Activated T-helper 17 cell treated with anti-CD3 and anti-CD28 coated beads, Interleukin-2, amount 50 U/mL, for 72 hours (primary cell): ENCODE data around the gene LRP2. TPM values are rescaled to one million over a fixed set of nuclear protein-coding genes. Genes with fewer than 3 reads are reported as not detected.

Source experiments
- ATAC-seq: fragments of 150-1000 bp; cut with Tn5 transposase; replicated peaks from 2 replicates; pipeline ENCODE4 v1.10.0; 2021; ENCODE audit warnings: mild to moderate bottlenecking, moderate library complexity
- H3K27ac Mint-ChIP-seq: one replicate; pipeline ENCODE4 v1.8.0; 2022; ENCODE audit warnings: mixed read lengths
- H3K27me3 Mint-ChIP-seq: one replicate; pipeline ENCODE4 v1.8.0; 2022; ENCODE audit warnings: mixed read lengths
- H3K36me3 Mint-ChIP-seq: one replicate; pipeline ENCODE4 v1.8.0; 2022; ENCODE audit warnings: low read depth, mild to moderate bottlenecking, mixed read lengths
- H3K4me1 Mint-ChIP-seq: one replicate; pipeline ENCODE4 v1.8.0; 2022; ENCODE audit warnings: mixed read lengths
- H3K4me3 Mint-ChIP-seq: one replicate; pipeline ENCODE4 v1.8.0; 2022; ENCODE audit warnings: mild to moderate bottlenecking, mixed read lengths
- H3K9me3 Mint-ChIP-seq: one replicate; pipeline ENCODE4 v1.8.0; 2022; ENCODE audit warnings: mixed read lengths
- total RNA-seq, 2 donors: library from RNA; stranded (reverse); gene quantifications; one replicate each; pipeline ENCODE4 v1.2.3, GENCODE V29; 2022

LRP2 gene
- total RNA-seq, 2 donors from 2014 or later = 0.22 to 4.4 TPM

- Mint-ChIP-seq H3K9me3 (no peaks in the 10 kb centered on the region), H3K4me3 (no peak overlapping the region), H3K27ac (no peak overlapping the region), H3K4me1 (no peaks in the 10 kb centered on the region), H3K27me3 (peaks cover 18% of the 10 kb centered on the region), H3K36me3 (no peaks in the 10 kb centered on the region)
- no peak for ATAC-seq
Observed at GRCh38 chr2:169260846-169261642, 101.3 kb downstream of the LRP2 start.

DNA sequence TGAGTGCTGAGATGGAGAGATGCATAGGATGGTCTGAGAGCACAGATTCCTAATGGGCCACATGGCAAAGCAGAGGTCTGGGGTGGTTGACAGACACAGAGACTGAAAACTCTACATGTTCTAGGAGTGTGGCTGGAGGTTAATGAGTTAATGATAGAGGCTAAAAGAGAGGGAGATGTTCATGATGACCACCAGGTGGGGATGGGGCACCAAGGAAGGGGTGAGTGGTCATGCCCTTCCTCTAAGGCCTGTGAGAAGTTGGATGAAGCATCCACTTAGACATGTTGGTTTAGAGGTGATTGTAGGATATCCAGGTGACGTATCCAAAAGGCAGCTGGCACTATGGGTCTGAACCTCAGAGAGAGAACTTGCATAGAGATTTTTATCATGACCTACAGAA, 102.1 kb downstream of the LRP2 start:
- H3K27me3 Mint-ChIP-seq = peaks cover 18% of the 10 kb centered on the region
- no peaks in the 10 kb centered on the region for H3K4me1 Mint-ChIP-seq
- no peak overlapping the region for H3K4me3 Mint-ChIP-seq
- no peaks in the 10 kb centered on the region for H3K36me3 Mint-ChIP-seq
- no peak overlapping the region for H3K27ac Mint-ChIP-seq
- no peak for ATAC-seq
- H3K9me3 Mint-ChIP-seq = no peaks in the 10 kb centered on the region

DNA sequence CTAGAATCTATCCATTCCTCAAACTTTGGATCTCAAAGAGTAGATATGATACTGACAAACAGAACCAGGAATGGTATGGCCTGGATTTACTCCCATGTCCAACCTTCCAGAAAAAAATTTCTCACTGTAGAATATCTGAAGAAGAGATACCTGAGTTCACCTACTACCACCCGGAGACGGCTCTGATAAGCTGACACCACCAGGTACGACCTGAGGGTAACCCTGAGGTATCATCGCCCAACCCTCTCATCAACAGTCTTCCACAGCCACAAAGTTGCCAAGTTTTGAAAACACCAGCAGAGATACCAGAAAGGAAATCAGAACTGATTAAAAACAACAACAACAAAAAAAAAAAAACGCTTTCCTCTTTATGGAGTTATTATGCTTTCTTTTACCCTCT, 102.9 kb downstream of the LRP2 start:
- H3K4me3 Mint-ChIP-seq = no peak overlapping the region
- no peaks in the 10 kb centered on the region for H3K36me3 Mint-ChIP-seq
- no peaks in the 10 kb centered on the region for H3K9me3 Mint-ChIP-seq
- no peaks in the 10 kb centered on the region for H3K4me1 Mint-ChIP-seq
- ATAC-seq = no peak
- H3K27ac Mint-ChIP-seq = no peak overlapping the region
- H3K27me3 Mint-ChIP-seq = peaks cover 16% of the 10 kb centered on the region

GRCh38 chr2:169258045-169258601, 104.2 kb downstream of the LRP2 start:
- H3K27me3 Mint-ChIP-seq = peaks cover 13% of the 10 kb centered on the region
- H3K4me3 Mint-ChIP-seq = no peak overlapping the region
- H3K4me1 Mint-ChIP-seq = no peaks in the 10 kb centered on the region
- H3K9me3 Mint-ChIP-seq = no peaks in the 10 kb centered on the region
- H3K27ac Mint-ChIP-seq = no peak overlapping the region
- ATAC-seq = no peak
- H3K36me3 Mint-ChIP-seq = no peaks in the 10 kb centered on the region

DNA sequence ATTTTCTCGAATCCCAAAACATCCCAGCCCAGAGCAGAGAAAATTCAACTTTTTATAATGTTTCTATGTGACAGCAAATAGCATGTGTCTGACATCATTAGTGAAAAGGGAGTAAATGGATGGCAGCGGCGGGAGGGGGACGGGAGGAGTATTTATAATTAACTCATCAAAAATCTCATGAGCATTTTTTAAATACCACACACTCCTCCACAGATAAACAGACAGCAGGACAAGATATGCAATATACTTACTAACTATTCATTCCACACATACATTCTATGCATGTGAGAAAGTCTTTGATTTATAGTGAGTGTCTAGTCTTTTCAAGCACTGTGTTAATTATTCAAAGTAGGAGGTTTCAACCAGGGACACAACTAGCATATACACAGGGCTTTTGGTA, 107.6 kb downstream of the LRP2 start:
- ATAC-seq = no peak
- no peak overlapping the region for H3K4me3 Mint-ChIP-seq
- H3K4me1 Mint-ChIP-seq = no peaks in the 10 kb centered on the region
- H3K27me3 Mint-ChIP-seq = peaks cover 4% of the 10 kb centered on the region
- no peaks in the 10 kb centered on the region for H3K36me3 Mint-ChIP-seq
- H3K9me3 Mint-ChIP-seq = no peaks in the 10 kb centered on the region
- H3K27ac Mint-ChIP-seq = no peak overlapping the region

DNA sequence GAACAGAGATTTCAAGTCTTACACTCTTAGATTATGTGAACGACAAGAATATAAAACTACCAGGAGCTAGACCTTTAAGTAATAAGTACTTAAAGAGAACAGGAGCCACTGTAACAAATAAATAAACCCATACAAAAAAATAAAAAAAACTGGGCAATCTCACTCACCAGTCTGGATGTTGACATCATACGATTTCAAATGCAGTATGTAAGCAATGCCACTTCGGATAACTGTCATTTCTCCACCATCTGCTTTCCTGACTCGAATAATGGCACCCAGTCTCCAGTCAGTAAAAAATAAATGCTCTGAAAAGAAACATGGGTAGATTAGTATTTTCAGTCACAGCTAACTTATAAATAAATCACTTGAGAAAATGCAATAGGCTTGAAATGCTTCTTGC, 115.1 kb downstream of the LRP2 start:
- peaks cover 11% of the 10 kb centered on the region for H3K27me3 Mint-ChIP-seq
- H3K9me3 Mint-ChIP-seq = no peaks in the 10 kb centered on the region
- no peak overlapping the region for H3K27ac Mint-ChIP-seq
- H3K36me3 Mint-ChIP-seq = no peaks in the 10 kb centered on the region
- no peaks in the 10 kb centered on the region for H3K4me1 Mint-ChIP-seq
- H3K4me3 Mint-ChIP-seq = no peak overlapping the region
- ATAC-seq = no peak

DNA sequence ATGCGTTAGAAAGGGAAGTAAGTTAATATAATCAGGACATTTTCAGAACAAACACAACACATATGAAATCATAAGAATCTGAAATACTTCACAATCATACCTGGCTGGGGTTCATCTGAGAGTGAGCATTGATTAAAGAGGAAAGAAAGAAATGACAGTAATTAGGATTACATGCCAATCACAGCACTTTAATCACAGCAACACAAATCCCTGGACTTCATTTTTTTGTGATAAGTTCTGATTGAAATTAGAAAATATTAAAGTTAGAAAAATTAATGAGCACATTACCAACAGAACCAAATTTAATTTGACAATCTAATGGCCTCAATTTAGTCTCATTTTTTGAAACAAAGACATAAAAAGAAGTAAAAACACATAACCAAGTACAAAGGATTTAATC, 121.9 kb downstream of the LRP2 start:
- ATAC-seq = no peak
- Mint-ChIP-seq H3K27ac (no peak overlapping the region), H3K9me3 (no peaks in the 10 kb centered on the region), H3K36me3 (no peaks in the 10 kb centered on the region), H3K4me1 (no peaks in the 10 kb centered on the region), H3K27me3 (peaks cover 6% of the 10 kb centered on the region), H3K4me3 (no peak overlapping the region)

DNA sequence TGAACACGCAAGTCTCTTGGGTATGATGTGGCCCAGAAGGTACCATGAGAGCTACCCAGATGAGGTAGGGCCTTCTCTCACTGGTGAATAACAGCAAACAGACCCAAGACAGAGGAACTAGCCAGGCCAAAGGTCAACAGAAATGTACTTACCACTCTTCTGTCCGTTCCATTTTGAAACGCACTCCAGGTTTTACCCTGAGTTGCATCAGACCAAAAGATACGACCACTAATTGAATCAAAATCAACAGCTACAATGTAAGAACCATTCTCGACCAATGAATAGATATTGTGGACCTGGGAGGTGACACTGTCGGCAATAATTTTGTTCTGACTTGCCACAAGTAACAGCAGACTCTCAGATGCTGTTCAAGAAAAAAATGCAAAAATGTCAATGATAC, 124.4 kb downstream of the LRP2 start:
- Mint-ChIP-seq H3K9me3 (no peaks in the 10 kb centered on the region), H3K4me3 (no peak overlapping the region), H3K27me3 (peaks cover 9% of the 10 kb centered on the region), H3K4me1 (no peaks in the 10 kb centered on the region), H3K36me3 (no peaks in the 10 kb centered on the region), H3K27ac (no peak overlapping the region)
- no peak for ATAC-seq

DNA sequence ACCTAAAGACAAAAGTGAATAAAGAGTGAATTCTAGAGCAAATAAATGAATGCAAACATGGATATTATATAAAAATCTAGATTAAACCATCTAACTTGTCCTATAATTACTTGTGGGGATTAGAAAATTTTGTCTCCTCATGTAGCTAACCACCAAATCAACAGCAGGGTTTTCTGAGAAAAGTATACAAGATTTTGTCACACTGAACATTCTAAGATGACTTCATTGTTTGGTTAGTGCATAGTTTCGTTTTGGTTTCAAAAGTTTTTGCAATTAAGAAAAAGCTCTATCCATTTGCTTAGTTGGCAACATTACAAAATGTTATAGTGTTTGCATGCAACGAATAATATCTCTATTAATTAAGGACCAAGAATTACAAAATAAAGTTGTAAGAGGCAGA, 125.0 kb downstream of the LRP2 start:
- H3K27ac Mint-ChIP-seq = no peak overlapping the region
- no peak for ATAC-seq
- peaks cover 11% of the 10 kb centered on the region for H3K27me3 Mint-ChIP-seq
- no peaks in the 10 kb centered on the region for H3K4me1 Mint-ChIP-seq
- H3K36me3 Mint-ChIP-seq = no peaks in the 10 kb centered on the region
- no peak overlapping the region for H3K4me3 Mint-ChIP-seq
- H3K9me3 Mint-ChIP-seq = no peaks in the 10 kb centered on the region

- H3K4me3 Mint-ChIP-seq = no peak overlapping the region
- H3K27ac Mint-ChIP-seq = no peak overlapping the region
- ATAC-seq = no peak
- no peaks in the 10 kb centered on the region for H3K4me1 Mint-ChIP-seq
- peaks cover 15% of the 10 kb centered on the region for H3K27me3 Mint-ChIP-seq
- no peaks in the 10 kb centered on the region for H3K36me3 Mint-ChIP-seq
- no peaks in the 10 kb centered on the region for H3K9me3 Mint-ChIP-seq
Observed at GRCh38 chr2:169232551-169233154, 129.7 kb downstream of the LRP2 start.

DNA sequence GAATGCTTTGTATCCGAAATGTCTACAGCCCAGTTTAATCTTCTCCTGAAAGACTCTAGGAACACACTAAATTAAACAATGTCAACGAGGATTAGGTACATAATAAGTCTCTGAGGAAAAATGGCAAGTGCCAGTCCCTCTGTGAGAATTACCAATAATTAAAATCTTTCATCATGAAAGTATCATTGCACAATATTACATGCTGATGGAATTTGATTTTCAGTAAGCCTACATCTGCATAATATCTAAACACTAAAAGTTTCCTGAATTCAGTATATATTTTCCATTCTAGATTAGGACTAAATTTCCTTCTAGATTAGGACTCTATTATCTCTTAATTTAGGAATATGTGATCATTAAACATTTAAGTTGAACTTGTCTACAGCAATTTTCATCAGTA, 132.1 kb downstream of the LRP2 start:
- H3K36me3 Mint-ChIP-seq = no peaks in the 10 kb centered on the region
- H3K4me3 Mint-ChIP-seq = no peak overlapping the region
- ATAC-seq = no peak

DNA sequence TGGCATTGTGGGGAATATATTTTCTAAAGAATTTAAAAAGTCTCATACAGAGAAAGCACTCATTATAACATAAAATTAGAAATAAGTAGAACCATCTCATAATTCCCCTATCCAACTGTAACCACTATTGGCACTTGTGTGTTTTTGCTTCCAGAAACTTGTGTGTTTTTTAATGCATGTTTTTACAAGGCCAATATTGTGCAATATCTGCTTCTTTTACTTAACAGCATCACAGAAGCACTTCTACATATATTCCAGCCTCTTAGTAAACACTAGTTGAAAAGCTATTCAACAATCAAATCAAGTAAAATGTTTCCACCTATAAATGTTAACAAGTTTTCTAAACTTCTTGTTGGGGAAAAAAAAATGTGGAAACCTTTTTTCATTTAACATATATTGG, 132.7 kb downstream of the LRP2 start:
- Mint-ChIP-seq H3K4me3 (no peak overlapping the region), H3K4me1 (no peaks in the 10 kb centered on the region), H3K27me3 (peaks cover 15% of the 10 kb centered on the region), H3K36me3 (no peaks in the 10 kb centered on the region), H3K9me3 (no peaks in the 10 kb centered on the region), H3K27ac (no peak overlapping the region)
- no peak for ATAC-seq

More for the DNA sequence above, 132.1 kb downstream of the LRP2 start:
- peaks cover 15% of the 10 kb centered on the region for H3K27me3 Mint-ChIP-seq
- H3K27ac Mint-ChIP-seq = no peak overlapping the region
- H3K9me3 Mint-ChIP-seq = no peaks in the 10 kb centered on the region
- no peaks in the 10 kb centered on the region for H3K4me1 Mint-ChIP-seq

DNA sequence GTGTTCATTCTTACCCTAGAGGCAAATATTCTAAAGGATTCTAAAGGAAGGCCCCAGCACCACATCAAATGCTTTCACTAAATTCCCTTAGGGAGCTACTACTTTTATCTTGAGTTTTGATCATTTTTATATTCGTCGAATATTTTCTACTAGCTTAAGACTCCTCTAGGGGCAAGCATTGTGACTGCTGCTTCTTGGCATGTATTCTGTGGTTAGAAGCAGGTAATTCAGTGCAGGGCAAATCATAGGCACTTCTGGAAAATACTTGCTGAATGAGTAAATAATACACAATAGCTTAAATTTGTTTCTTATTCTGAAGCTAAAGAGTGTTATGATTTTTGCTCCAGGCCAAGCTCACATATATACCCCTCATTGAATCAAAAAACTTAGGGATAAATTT, 136.4 kb downstream of the LRP2 start:
- no peak for ATAC-seq
- Mint-ChIP-seq H3K4me3 (no peak overlapping the region), H3K36me3 (no peaks in the 10 kb centered on the region)

GRCh38 chr2:169225233-169225750, 137.0 kb downstream of the LRP2 start:
- no peaks in the 10 kb centered on the region for H3K36me3 Mint-ChIP-seq
- ATAC-seq = no peak
- H3K27ac Mint-ChIP-seq = no peak overlapping the region
- no peaks in the 10 kb centered on the region for H3K4me1 Mint-ChIP-seq
- no peak overlapping the region for H3K4me3 Mint-ChIP-seq
- peaks cover 6% of the 10 kb centered on the region for H3K27me3 Mint-ChIP-seq
- H3K9me3 Mint-ChIP-seq = no peaks in the 10 kb centered on the region

More for the DNA sequence above, 136.4 kb downstream of the LRP2 start:
- H3K9me3 Mint-ChIP-seq = no peaks in the 10 kb centered on the region
- H3K27me3 Mint-ChIP-seq = peaks cover 6% of the 10 kb centered on the region
- H3K27ac Mint-ChIP-seq = no peak overlapping the region
- H3K4me1 Mint-ChIP-seq = no peaks in the 10 kb centered on the region

GRCh38 chr2:169222665-169223064, 139.7 kb downstream of the LRP2 start:
- H3K4me3 Mint-ChIP-seq = no peak overlapping the region
- no peaks in the 10 kb centered on the region for H3K9me3 Mint-ChIP-seq
- H3K36me3 Mint-ChIP-seq = no peaks in the 10 kb centered on the region
- no peak overlapping the region for H3K27ac Mint-ChIP-seq
- H3K4me1 Mint-ChIP-seq = no peaks in the 10 kb centered on the region
- ATAC-seq = peak; percentile 86
- no peaks in the 10 kb centered on the region for H3K27me3 Mint-ChIP-seq
